ENCODE measurements around the gene SELPLG.
"Not testable (repeated sequence)": the region's sequence is repeated elsewhere in the genome, so short reads cannot be mapped to it uniquely, and the experiment has no call there.

The SELPLG gene

DNA sequence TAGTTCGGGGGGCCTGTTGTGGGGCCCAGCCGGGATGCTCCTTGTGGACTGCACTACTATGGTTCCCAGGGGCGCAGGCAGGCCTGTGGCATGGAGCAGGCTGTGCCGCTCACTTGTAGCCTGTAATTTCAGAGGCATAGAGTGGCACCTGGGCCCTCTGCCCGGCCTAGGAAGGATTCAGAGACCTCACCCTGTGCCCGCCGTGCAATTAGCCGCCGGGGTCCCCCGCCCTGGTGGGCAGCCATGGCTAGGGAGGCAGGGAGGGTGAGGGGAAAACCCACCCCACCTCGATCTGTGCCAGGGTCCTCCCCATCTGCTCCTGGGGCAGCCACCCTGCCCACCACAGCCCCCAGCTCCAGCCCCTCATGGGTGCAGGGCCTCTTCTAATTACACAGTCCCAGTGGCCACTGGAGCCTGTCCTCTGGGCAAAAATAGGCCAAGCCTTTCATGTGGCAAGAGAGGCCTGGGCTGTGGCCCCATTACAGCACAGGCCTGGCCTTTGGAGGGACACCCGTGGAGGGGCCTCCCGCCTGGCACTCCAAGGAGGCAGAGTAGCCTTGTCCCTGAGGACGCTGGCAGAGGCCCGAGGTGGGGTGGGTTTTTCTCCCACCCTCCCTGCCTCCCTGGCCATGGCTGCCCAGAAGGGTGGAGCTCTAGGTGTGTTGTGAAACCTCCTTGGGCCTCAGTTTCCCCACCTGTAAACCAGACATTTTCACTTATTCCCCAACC lies 30.6 kb downstream of the SELPLG start:
- no peak for DNase-seq

DNA sequence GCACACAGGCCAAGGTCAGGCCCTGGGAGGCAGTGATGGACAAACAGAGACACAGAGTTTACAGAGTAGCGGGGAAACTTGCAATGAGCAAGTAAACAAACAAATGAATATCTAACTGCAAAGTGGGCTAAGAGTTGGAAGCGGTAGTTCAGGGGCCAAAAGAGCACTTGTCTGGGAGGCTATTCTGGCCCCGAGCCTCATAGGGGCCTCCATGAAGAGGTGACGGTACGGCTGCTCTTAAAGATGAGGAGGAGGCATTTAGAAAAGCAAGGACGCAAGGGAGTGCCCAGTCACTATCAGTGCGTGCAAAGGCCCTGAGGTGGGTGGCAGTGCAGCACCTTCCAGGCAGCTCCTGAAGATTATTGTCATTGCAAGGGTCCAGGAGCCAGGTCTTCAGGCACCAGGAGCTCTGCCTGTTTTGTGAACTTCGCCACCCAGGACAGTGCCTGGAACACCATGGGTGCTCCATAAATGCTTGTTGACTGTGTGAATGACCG lies 31.4 kb downstream of the SELPLG start:
- no peak for DNase-seq

DNA sequence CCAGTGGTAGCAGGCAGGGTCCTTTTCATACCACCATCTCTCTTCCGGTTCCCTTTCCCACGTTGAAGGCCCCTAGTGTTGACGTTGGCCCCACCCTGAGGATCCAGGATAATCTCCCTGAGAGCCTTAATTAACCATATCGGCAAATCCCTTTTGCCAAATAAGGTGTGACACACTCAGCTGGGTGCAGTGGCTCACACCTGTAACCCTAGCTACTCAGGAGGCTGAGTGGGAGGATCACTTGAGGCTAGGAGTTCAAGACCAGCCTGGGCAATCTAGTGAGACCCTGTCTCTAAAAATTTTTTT lies 33.0 kb downstream of the SELPLG start:
- no peak for DNase-seq

DNA sequence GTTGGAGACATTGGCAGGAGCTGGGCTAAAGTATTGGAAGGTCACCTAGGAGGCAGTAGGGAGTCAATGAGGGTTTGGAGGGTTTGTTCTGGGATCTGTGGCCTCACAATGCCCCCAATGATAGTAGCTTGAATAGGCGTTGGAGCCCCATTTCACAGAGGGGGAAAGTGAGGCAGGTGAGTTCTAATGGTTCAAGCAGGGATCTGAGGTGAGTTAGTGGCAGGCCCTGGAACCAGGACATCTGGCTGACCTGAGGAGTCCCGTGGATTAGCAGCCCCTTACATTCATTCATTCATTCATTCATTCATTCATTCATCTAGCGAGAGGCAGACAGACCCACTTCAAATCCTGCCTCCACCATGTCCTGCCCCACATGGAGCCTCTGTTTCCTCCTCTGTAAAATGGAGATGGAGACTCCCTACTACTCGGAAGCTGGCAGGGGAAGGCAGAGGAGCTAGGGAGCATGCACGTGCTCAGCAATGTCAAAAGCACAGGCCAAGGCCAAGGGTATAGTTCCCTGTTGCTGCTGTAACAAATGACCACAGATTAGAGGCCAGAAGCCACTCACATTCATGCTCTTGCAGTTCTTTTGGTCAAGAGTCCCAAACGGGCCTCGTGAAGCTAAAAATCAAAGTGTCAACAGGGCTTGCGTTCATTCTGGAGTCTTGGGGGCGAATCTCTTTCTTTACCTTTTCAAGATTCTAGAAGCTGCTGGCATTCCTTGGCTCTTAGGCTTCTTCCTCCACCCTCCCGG lies 33.6 kb downstream of the SELPLG start:
- no peak for DNase-seq

DNA sequence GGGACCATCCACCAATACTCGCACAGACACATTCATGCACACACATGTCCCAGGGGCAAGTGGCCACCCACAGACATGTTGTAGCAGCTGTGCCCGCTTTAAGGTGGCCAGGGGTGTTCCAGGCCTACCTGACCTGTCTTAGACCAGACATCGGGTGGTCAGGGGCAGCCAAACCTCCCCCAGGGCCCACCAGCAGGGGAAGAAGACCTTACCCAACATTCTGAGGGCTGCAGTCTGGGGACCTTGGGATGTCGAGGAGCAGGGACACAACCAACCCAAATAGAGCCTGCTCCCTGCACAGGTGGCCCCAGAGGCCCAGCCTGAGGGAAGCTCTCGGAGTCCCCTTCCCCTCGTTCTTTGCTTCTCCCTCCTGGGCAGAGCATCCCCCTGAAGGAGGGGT lies 34.2 kb downstream of the SELPLG start:
- DNase-seq: no peak

DNA sequence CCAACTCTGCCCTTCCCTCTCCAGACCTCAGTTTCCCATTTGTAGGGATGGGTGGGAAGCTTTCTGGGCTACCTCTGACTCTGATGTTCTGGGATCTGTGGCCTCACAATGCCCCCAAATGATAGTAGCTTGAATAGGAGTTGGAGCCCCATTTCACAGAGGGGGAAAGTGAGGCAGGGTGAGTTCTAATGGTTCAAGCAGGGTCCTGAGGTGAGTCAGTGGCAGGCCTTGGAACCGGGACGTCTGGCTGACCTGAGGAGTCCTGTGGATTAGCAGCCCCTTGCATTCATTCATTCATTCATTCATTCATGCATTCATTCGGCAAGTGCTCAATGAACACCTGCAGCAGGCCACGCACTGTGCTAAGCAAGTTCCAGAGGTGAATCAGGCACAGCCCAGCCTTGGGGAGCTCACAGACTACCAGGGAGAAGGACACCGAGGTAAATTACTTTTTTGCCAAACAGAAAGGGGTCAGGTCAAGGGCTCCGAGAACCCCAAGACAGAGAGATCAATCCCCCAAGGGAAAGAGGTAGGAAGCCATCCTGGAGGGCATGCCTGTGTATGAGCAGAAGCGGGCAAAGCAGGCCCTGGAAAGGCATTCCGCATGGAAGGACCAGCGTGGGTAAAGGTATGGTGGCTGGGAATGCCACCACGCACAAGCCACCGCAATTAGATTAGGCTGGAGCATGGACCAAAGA lies 35.0 kb downstream of the SELPLG start:
- no peak for DNase-seq

DNA sequence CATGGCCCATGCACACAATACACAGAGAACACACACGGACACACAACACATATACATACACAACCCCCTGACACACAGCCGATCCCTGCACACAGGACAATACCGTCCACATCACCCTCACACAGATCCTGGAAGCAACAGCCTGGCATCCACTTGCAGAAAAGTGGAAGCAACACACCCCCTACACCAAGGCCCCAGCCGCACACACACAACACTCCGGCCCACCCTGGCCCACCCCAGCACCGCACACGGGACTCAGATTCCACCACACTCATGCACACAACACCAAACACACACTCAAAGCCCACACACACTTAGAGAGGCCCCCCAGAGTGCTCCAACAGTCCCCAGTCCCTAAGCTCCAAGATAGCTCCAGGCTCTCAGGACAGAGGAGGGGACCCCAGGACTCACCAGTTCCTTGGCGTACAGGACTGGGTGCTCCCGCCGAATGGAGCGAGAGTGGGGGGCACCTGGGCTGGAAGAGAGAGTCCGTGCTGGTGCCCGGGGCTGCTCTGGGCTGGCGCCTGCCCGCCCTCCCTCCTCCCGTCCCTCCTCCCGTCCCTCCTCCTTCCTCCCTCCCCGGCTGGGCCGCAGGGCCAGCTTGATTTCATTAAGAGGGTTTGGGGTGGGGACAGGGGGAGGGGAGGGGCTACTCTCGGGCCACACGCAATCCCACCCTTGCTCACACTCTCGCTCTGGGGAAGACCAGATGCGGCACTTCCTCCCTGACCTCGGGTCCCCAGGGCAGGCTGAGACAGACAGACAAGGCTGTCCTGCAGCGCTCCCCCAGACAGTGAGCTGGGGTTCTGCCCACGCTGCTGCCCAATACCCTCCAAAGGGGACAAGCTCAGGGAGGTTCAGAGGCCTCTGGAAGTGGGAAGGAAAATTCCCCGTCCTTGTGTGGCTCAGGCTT lies 35.9 kb downstream of the SELPLG start, which contains the start of gene TMEM119:
TSS of gene TMEM119 (minus strand) at position 526 of the 913 bp plus-strand sequence. CDS start 5,701 bp downstream, outside the sequence.
- DNase-seq: no peak

DNA sequence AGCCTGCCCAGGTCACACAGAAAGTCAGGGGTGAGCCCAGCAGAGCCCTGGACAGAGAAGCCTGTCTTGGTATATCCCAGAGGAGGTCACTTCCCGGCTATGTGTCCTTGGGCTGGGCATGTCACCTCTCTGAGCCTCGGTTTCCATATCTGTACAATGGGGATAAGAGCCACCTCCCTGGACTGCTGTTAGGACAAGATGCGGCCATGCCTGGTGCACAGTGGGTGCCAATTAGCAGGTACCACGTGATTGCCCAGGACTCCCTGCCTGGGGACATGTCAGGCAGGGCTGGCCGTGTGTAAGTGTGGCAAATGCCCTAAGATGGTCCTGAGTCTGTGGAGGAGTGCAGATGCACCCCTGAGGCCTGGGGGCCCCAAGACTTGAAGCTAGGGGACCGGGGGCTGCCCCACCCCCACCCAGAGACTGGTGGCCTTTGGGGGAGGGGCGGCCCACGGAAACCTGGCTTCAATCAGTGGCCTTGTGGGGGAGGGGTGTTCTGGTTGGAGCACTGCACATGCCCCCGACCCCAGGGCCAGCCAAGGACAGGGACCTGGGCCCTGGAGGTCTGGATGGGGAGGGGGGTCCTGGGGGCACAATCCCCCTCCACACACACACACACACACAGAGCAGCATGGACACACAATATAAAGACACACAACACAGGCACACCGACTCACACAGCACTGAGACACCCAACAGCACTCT lies 36.7 kb downstream of the SELPLG start:
- DNase-seq: no peak

DNA sequence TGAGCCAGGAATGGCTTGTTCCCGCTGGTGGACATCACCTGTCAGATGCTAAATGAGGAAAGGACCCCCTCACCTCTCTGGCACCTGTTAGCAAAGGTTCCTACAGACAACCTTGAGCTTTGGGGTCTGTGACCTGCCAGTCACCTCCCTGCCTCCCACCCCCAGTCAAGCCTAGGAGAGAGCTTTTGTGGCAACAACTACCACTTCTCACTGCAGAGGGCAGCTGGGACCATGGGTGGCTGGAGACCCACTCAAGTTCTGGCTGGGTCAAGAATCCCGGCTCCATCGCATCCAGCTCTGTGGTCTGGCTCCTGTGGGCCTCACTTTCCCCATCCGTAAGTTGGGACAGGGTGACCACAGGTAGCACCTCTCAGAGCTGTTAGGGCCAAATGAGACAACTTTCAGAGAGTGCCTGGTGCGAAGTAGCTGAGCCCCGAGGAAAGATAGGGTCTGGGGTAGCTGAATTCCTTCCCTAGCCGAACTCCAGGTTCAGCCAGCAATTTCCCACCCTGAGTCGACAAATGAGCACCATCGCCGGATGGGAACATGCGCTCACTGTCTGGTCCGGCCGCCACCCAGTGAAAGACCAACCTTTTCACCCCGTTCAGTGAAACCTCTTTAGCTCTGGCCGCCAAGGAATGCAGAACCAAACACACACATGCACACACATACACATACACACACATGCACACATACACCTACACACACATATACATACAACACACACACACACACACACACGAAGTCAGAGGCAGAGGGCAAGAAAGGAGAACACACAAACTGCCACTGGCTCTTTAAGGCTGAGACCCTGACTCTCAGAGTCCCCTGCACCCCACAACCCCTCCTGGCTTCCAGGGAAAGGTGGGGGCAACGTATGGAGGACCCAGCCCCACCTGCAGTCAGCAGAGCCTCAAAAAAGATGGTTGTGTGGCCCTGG lies 37.7 kb downstream of the SELPLG start:
- DNase-seq: no peak

DNA sequence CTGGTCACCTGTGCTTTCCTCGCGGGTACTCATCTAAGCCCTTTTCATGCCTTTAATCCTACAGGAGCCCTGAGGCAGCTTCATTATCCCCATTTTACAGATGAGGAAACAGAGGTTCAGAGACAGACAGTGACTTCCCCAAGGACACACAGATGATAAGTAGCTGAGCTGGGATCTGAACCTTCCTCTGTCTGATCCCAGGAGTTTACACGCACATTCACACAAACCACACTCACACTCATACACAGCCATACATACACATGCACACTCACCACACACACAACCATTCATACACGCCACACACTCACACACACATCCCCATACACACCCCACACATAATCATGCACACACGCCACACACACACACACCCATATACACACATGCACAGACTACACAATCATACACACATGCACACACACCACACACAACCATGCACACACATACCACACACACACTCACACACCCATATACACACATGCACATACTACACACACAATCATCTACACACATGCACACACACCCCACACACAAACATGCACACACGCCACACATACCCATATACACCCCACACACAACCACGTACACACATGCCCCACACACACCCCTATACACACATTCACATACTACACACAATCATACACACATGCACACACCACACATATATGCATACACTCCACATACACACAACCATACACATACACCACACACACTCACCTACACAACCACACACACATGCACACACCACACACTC lies 38.6 kb downstream of the SELPLG start:
- no peak for DNase-seq

DNA sequence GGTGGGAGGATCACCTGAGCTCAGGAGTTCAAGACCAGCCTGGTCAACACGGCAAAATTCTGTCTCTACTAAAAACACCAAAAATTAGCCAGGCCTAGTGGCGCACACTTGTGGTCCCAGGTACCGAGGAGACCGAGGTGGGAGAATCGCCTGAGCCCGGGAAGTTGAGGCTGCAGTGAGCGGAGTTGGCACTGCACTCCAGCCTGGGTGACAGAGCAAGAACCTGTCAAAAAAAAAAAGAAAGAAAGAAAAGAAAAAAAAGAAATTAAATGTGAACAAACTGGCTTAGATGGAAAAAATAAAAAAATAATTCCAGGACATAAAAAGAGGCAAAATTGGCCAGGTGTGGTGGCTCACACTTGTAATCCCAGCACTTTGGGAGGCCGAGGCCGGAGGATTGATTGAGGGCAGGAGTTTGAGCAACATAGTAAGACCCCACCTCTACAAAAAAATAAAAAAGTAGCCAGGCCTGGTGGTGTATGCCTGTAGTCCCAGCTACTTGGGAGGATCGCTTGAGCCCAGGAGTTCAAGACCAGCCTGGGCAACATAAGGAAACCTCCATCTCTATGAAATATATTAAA lies 39.3 kb downstream of the SELPLG start:
- DNase-seq: no peak

DNA sequence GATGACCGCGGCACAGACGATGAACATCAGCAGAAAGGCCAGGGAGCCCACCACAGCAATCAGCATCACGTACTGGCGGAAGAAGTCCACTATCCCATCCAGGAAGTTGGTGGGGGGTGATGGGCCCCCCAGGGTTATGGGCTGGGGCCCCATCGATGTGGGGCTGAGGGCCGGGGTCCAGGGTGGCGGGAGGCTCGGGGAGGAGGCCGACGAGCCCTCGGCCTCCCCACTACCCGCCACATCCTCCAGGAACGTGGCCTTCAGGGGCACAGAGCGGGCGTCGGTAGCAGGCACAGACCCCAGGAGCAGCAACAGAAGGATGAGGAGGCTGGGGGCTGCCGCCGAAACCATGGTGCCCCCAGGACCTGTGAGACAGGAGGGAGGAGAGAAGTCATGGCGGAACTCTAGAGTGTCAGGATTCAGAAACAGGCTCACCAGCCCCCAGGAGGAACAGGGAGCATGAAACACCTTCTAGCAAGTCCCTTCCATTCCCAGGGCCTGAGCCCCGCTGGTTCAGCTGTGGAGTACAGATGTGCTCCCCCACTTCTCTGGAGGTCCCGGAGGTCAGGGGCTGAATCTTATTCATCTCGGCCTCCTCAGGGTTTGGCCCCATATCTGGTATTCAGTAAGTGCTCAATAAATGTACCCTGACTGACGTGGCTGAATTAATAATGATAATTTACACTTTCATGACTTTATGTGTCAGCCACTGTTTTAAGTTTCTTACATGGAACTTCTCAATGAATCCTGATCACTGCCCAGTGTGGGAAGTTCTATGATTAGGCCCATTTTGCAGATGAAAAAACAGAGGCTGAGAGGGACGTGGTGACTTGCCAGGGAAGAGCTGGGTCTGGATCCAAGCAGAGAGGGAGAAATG lies 41.4 kb downstream of the SELPLG start:
- DNase-seq: no peak

DNA sequence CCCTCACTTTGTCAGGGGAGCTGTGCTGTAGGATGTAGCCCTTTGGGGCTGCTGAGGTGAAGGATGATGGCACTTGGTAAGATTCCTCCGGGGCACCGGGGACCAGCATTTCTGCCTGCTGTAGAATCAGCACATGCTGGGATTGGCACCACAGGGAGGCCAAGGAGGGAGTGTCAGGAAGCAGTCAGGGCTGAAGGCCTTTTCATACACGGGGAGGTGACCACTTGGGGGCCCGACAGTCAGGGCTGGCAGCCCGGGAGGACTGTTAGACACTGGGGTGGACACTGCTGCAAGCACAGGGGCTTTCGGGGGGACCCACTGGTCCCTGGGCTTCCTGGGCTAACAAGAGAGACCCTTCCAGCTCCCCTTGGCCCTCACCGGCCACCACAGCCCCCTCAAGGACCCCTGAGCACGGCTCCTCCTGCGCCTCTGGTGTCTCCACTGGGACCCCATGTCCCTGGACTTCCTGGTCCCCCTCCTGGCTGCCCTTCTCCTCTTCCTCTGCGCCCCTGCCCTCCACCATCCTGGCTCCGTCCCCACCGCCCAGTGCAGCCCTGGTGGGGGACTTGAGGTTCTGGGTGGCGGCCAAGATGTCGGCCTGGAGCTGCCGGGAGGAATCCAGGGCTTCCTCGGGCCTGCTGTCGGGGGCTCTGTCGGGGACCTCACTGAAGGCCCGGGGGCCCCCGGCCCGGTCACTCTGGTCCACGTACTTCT lies 42.3 kb downstream of the SELPLG start:
- DNase-seq: no peak

DNA sequence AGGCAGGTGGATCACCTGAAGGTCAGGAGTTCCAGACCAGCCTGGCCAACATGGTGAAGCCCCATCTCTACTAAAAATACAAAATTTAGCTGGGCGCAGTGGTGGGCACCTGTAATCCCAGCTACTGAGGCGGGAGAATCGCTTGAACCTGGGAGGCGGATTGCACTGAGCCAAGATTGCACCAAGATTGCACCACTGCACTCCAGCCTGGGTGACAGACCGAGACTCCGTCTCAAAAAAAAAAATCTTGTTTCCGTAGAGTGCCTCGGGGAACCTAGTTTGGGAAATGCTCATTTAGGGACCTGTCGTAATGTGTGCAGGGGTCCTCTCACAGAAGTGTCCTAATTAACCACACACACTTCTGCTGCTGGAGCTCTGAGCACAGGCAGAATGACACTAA lies 43.2 kb downstream of the SELPLG start:
- not testable (repeated sequence) for DNase-seq

DNA sequence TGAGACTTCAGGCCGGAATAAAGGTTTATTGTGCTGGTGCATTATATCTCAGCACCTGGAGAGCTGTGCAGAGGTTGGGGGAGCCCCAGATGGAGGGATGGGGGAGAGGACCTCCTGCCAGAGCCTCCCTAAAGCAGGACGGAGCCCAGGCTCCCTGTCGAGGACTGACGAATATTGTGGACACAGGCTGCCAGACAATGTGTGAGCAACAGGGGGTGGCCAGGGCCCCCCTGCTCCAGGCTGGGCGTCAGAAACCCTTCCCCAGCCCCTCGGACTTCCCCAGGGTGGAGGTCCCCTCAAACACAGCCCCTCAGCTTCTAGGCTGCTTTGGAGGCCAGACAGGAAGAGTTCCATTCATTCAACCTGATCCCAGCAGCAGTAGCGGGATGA lies 43.9 kb downstream of the SELPLG start:
- no peak for DNase-seq

DNA sequence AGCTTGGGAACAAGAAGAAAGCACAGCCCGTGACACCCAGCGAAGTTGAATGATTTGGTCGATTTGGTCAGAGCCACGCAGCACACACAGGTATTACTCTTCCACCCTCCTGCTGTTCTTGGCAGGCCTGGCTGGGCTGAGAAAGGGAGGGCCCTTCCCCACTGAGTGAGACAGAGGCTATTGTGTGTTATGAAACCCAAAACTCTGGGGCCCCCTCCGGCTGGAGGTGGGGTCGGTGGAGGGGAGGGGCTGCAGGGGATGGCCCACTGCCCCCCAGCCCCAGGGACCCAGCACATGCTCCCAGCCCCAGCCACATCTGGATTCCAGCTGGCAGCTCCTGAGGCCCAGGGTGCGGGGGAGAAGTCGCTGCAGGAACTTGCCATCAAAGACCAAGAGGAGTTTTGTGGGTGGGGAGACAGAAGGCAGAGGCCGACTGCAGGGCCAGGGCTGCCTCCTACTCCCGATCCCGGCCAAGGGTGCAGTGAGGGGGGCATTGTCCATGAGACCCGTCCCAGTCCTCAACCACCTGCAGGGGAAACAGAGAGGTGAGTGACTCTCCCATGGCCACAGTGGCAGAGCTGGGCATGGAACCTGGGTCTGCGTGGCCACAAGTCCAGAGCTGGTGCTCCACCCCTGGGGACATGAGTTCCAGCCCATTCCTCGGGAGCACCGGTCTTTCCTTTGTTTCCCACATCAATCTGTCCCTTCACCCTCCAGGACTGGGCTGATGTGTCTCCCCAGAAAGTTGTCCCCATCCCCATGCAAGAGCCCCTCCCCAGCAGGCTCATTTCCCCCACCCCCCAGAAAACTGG lies 44.5 kb downstream of the SELPLG start:
- DNase-seq: no peak

DNA sequence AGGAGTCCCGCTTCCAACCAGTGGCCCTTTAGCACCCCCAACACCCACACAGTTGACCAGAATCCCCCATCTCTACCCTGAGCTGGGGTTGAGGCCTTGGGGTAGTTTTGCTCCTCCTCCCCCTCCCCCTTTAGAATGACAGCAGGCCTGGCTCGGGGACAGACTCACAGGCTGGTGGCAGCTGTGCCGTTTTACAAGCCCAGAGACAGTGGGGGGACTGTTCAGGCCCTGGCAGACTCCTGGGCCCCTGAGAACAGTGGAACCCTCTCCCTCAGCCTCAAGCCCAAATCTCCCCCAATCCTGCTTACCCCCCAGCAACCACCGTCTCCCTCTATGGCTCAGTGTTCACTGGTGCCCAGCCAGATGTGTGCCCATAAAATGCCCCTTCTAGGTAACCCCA lies 45.9 kb downstream of the SELPLG start:
- DNase-seq: no peak

Measured in T-helper 9 cell (primary cell).